Thoracic aorta (tissue), 2 donors: ENCODE data around the gene ZNF835. TPM values are rescaled to one million over a fixed set of nuclear protein-coding genes. Genes with fewer than 3 reads are reported as not detected.

Experiments used
- ATAC-seq: fragments of 150-250 bp; one replicate; pipeline ENCODE4 v1.8.0; 2017; ENCODE audit warnings: low read depth; ENCODE audit not compliant: insufficient number of reproducible peaks, low FRiP score
- DNase-seq: peaks from one replicate; pipeline ENCODE4 v3.0.0-alpha.2; 2020; ENCODE audit warnings: low spot score
- H3K27ac ChIP-seq, 2 donors: fragments of 200-600 bp; sonication (generic); 1 replicate in 1 of 2; 2 replicates in 1 of 2; pipeline ENCODE4 v1.5.1; 2016; ENCODE audit warnings: mild to moderate bottlenecking in 2 of 2, moderate library complexity in 2 of 2
- H3K27me3 ChIP-seq: fragments of 200-600 bp; sonication (generic); replicated peaks from 2 replicates; pipeline ENCODE4 v1.6.0; 2016; ENCODE audit warnings: mild to moderate bottlenecking; ENCODE audit not compliant: insufficient read depth
- H3K36me3 ChIP-seq: fragments of 200-600 bp; sonication (generic); one replicate; pipeline ENCODE4 v1.5.1; 2016
- H3K4me1 ChIP-seq, 2 donors: fragments of 200-600 bp; sonication (generic); 1 replicate in 1 of 2; 2 replicates in 1 of 2; pipeline versions ENCODE4 v1.5.1 to v1.6.0; 2016; ENCODE audit warnings: low read depth in 2 of 2, mild to moderate bottlenecking in 1 of 2; ENCODE audit not compliant: control insufficient read depth in 1 of 2
- H3K4me3 ChIP-seq: fragments of 200-600 bp; sonication (generic); 2 replicates; pipeline ENCODE4 v1.5.1; 2016; ENCODE audit warnings: mild to moderate bottlenecking
- H3K9me3 ChIP-seq: fragments of 200-600 bp; sonication (generic); 2 replicates; pipeline ENCODE4 v1.5.1; 2016
- total RNA-seq, 2 donors: library from RNA; depleted of rRNA; stranded (reverse); fragments of >200 nt; gene quantifications; one replicate each; pipeline versions ENCODE4 v1.1.0 to v1.2.3, GENCODE V29; 2016
- TF ChIP-seq, protein P1 (sequence below): fragments of 200-600 bp; sonication (generic); IDR thresholded peaks from one replicate; pipeline ENCODE4 v1.5.1; 2019; ENCODE audit warnings: antibody characterized with exemption

The ZNF835 gene
- total RNA-seq, 2 donors from 2014 or later, result 4.7 to 14.5 TPM

DNA sequence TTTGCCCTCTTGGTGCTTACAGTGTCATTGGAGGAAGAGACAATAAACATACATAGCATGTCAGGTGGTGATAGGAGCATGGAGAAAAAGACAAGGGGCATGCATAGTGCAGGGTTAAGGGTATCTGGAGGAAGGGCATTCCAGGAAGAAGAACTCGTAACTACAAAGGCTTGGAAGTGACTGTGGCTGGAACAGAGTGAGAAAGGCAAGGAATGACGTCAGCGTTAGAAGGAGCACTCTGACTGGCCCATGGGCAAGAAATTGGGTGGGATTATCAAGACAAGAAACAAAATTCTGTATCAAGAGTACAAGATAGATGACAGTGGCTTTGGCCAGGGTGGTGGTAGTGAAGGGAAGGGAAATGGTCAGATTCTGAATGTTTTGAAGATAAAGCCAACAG, 17.4 kb downstream of the ZNF835 start:
- H3K4me3 ChIP-seq, result no peak overlapping the region
- ATAC-seq (no peak), DNase-seq (no peak)
- H3K4me1 ChIP-seq, result no peaks in the 10 kb centered on the region
- no peaks in the 10 kb centered on the region for H3K36me3 ChIP-seq
- H3K27me3 ChIP-seq, result no peaks in the 10 kb centered on the region
- TF ChIP-seq, protein P1, sequence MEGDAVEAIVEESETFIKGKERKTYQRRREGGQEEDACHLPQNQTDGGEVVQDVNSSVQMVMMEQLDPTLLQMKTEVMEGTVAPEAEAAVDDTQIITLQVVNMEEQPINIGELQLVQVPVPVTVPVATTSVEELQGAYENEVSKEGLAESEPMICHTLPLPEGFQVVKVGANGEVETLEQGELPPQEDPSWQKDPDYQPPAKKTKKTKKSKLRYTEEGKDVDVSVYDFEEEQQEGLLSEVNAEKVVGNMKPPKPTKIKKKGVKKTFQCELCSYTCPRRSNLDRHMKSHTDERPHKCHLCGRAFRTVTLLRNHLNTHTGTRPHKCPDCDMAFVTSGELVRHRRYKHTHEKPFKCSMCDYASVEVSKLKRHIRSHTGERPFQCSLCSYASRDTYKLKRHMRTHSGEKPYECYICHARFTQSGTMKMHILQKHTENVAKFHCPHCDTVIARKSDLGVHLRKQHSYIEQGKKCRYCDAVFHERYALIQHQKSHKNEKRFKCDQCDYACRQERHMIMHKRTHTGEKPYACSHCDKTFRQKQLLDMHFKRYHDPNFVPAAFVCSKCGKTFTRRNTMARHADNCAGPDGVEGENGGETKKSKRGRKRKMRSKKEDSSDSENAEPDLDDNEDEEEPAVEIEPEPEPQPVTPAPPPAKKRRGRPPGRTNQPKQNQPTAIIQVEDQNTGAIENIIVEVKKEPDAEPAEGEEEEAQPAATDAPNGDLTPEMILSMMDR, result no peak
- no peak overlapping the region for H3K27ac ChIP-seq
- peaks cover 8% of the 10 kb centered on the region for H3K9me3 ChIP-seq

- H3K27me3 ChIP-seq, result no peaks in the 10 kb centered on the region
- peaks cover 17% of the 10 kb centered on the region for H3K9me3 ChIP-seq
- TF ChIP-seq, protein P1, result no peak
- no peaks in the 10 kb centered on the region for H3K36me3 ChIP-seq
- ATAC-seq, result no peak
- H3K4me3 ChIP-seq, result no peak overlapping the region
- H3K4me1 ChIP-seq, result no peaks in the 10 kb centered on the region
- DNase-seq, result no peak
- H3K27ac ChIP-seq, result no peak overlapping the region
Measured at GRCh38 chr19:56643460-56643955, 28.0 kb downstream of the ZNF835 start.

DNA sequence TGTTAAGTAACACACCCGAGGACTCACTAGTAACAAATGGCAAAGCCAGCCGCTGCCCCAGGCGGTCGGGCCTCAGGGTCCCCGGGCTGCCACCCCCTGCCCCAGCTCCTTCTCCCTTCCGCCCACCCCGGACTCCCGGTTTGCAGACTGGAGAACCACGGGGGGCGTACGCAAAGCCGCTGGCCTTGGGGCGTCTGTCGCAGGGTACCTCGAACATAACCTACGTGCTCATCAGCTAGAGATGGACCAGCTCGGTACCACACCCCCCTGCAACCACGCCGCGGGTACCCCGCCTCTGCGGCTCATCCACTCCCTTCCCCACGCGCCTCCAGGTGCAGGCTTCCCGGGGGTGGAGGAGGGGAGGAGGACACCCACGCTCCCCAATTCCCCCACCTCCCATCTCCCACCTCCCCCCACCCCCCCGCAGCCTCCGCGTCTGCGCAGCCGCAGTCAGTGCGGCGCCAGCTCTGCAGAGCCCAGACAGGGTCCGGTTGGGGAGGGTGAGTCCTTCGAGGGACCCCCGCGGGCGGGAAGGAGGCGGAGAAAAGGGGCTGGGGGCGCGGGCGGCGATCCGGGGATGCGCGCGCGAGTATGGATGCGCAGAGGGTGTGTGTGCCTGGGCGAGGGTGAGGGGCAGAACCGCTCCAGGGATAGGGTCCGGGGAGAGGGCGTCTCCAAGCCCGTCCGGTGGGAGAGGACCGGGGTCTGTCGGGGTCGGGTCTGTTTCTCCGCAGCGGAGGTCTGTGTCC, 28.7 kb downstream of the ZNF835 start, which contains the start of gene SMIM17:
SMIM17 (plus strand) TSS at position 449 of the 749 bp plus-strand sequence. CDS start 2,509 bp downstream, outside the sequence.
- DNase-seq (no peak), ATAC-seq (no peak)
- H3K27me3 ChIP-seq, result no peaks in the 10 kb centered on the region
- H3K4me1 ChIP-seq, result no peaks in the 10 kb centered on the region
- H3K4me3 ChIP-seq, result no peak within 1 kb of the TSS
- peaks cover 17% of the 10 kb centered on the region for H3K9me3 ChIP-seq
- TF ChIP-seq, protein P1, result no peak
- H3K27ac ChIP-seq, result no peak within 1 kb of the TSS
- H3K36me3 ChIP-seq, result no peaks in the 10 kb centered on the region

DNA sequence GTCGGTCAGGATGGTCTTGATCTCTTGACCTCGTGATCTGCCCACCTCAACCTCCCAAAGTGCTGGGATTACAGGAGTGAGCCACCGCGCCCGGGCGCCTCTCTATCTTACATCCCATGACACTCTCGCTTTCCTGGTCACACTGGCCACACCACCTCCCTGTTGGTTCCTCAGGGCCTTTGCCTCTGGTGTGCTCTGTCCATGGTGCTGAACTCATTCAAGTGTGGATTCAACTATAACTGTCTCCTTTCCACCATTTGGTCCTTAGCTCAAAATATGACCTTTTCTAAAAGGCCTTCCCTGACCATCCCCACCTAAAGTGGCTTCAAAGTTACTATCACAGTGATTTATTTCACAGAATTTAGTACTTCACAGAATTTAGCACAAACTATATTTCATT, 32.3 kb downstream of the ZNF835 start:
- Histone ChIP-seq H3K4me3 (no peak overlapping the region), H3K4me1 (no peaks in the 10 kb centered on the region), H3K27ac (no peak overlapping the region), H3K36me3 (no peaks in the 10 kb centered on the region), H3K9me3 (peaks cover 31% of the 10 kb centered on the region), H3K27me3 (no peaks in the 10 kb centered on the region)
- TF ChIP-seq, protein P1, result no peak
- DNase-seq (no peak), ATAC-seq (no peak)

DNA sequence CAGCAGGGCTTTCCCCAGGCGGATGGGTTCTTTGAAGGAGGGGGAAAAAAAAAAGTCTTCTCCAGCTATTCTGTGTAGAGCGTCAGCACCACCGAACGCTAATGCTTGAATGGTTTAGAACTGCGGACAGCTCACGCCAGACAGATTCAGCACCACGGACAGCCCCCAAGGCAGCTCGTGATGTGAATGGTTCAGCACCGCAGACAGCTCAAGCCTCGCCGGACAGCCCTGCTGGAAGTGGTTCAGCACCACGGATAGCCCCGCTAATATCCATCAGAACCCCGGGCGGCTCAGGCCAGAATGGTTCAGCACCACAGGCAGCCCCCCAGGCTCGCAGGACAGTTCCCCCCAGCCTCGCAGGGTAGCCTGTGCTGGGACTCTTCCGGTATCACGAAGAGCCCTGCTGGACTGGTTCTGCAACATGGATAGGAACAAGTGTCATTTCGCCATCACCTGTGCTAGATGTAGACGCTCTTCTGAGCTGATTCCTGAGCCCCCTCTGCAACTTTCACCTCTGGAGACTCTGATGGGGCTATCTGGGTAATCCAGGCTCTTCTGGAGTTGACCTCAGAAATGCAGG, 33.5 kb downstream of the ZNF835 start:
- no peak for DNase-seq
- no peaks in the 10 kb centered on the region for H3K27me3 ChIP-seq
- no peaks in the 10 kb centered on the region for H3K4me1 ChIP-seq
- no peak overlapping the region for H3K27ac ChIP-seq
- H3K36me3 ChIP-seq, result no peaks in the 10 kb centered on the region
- H3K4me3 ChIP-seq, result no peak overlapping the region
- peaks cover 40% of the 10 kb centered on the region for H3K9me3 ChIP-seq
- ATAC-seq, result no peak
- TF ChIP-seq, protein P1, result no peak
